CMK (cell line): ENCODE data around the gene MPC1.

ENCODE experiments used
- DNase-seq: peaks from one replicate; pipeline ENCODE4 v3.0.0-alpha.2; 2010; ENCODE audit warnings: low read depth

MPC1 gene

DNA sequence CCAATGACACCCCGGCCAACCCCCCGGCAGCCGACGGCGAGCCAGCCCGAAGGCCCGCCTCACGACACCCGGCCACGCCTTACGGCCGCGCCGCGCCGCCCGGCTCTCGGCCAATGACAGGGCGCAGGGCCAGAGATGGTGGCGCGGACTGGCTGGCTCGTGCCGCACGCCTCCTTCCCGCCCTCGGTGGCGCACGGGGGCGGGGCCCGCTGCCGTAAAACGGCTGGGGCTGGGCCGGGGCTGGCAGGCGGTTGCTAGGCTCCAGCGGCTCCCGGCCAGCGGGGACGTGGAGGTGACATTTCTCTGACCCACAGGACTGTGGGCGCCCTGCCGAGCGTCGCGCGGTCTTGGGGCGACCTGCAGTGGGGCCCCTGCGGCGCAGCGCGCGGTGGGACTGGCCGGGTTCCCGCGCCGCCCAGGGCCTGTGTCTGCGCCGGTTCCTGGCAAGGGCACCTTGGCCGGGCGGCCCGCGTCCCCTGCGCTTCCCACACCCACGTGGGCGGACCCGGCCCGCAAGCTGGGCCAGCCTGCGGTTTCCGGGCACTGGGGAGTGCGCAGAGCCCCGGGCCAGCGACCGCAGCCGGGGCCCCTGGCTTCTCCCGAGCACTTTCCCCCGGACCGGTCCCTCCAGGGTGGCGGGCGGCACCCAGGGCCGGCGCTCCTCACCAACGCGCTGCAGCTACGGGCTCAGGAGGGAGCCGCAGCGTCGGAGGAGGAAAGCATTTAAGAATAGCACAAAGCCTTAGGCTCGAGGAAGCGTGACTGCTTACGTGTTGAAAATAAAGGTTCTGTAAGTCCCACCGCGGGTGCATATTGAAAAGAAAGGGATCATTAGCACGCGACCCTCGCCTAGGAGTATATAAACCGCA is at the start of gene MPC1:
Gene MPC1 (minus strand): TSS at position 8 of the 869 bp plus-strand sequence. CDS start 64 bp downstream, outside the sequence.
- peak; percentile 80 for DNase-seq

DNA sequence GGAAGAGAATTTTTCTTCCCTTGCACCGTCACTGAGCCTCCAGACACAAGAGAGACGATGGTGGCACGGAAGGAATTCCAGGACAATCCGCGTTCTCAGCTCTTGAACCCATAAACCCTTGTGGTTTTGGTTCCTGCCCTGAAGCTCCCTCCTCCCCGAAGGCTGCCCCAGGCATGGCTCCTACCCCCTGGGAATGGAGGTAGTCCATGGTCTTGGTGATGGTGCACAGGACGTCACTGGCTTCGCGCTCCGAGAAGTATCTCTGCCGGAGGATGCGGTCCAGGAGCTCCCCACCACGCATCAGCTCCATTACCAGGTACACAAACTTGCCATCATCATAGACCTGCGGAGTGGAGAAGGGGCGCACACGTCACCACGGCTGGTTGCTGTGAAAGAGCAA is 47.5 kb upstream of the MPC1 start:
- no peak for DNase-seq

GRCh38 chr6:166424431-166424830 is 41.7 kb upstream of the MPC1 start:
- no peak for DNase-seq

GRCh38 chr6:166423781-166424180 is 41.0 kb upstream of the MPC1 start:
- DNase-seq, result no peak

GRCh38 chr6:166423051-166423745 is 40.5 kb upstream of the MPC1 start:
- DNase-seq, result no peak

DNA sequence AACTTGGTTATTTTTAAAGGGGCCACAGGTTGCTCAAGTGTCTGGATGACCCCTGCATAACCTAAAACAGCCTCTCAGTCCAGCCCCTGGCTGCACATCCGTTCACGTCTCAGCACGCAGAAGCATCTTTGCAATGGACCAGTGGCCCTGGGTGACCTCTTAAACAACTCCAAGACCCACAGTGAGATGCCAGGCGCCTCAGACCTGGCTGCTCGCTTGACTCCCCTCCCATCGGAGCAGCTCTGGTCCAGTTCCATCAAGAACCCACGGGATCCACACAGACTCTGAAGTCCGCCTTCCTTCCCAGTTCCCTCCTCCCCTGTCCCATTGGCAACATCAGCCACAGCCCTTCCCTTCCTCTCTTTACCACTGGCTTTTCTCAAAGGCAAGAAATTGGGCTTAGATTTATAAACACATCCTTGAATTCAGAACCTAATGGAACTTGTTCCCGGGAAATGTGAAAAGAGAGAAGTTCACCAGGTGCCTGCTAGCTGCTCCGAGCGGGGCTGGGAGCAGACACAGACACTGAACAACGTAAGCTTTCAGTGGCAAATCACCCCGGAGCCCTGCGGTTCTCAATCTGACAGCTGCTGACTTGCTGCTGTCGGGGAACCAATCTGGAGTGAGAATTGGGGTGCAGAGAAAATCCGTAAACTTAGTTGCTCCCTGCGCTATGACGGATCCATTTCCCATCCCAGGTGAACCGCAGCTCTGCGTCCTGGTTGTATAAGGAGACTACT is 39.6 kb upstream of the MPC1 start:
- DNase-seq, result no peak

DNA sequence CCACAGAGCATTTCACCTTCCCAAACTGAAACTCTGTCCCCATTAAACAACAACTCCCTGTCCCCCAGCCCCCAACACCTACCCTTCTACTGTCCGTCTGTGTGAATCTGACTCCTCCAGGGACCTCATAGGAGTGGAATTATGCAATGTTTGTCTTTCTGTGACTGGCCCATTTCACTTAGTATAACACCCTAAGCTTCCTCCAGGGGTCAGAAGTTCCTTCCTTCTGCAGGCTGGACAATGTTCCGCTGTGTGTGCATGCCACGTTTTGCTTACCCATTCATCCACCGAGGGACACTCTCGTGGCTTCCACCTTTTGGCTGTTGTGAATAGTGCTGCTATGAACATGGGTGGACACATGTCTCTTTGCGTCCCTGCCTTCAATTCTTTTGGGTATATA is 37.6 kb upstream of the MPC1 start:
- DNase-seq, result no peak

DNA sequence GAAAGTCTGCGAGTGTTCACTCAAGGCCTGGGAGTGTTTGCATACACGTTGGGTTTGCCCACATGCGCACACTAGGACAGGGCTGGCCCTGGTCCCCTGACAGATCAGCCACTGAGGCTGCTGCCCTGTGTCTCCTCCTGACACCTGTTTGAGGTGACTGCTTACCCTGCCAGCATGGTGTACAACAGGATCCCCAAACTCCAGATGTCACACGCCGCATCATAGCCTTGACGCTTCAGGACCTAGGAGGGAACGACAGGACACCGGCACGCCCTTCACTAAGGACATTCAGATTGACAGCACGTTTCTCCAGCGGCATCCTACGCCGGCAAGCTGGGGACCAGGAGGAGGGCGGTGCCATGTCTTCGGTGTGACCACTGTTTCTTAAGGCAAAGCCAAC is 37.0 kb upstream of the MPC1 start:
- no peak for DNase-seq

GRCh38 chr6:166419286-166419685 is 36.5 kb upstream of the MPC1 start:
- DNase-seq, result no peak

DNA sequence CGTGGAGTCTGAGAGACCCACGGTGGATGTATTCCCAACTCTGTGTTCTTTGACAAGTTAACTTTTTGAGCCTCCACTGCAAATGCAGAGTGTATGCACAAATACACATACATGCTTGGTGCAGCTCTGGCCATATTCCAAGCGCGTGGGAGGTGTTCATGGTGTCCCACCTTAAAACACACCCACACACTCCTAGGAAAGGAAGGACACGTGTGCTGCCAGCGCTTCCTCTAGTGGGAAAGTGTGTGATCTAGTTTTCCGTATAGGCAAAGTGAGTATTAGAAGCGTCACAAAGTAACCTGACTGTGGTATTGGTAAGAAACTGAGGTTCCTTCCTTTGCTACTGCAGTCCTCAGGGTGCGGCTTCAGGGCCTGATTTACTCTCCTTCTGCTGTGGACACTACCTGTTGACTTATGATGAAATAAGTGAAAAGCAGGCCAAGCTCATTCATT is 36.0 kb upstream of the MPC1 start:
- no peak for DNase-seq

- DNase-seq, result no peak
These were observed 34.5 kb upstream of the MPC1 start for GRCh38 chr6:166417285-166417691.

DNA sequence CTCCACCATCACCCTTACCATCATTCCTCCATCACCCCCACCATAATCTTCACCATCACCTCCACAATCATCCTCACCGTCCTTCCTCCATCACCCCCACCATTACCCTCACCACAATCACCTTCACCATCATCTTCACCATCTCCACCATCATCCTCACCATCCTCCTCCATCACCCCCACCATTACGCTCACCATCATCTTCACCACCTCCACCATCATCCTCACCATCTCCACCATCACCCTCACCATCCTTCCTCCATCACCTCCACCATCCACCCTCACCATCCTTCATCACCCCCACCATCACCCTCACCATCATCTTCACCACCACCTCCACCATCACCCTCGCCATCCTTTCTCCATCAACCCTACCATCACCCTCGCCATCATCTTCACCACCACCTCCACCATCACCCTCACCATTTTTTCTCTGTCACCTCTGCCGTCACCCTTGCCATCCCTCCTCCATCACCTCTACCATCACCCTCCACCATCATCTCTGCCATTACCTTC is 33.1 kb upstream of the MPC1 start:
- no peak for DNase-seq

DNA sequence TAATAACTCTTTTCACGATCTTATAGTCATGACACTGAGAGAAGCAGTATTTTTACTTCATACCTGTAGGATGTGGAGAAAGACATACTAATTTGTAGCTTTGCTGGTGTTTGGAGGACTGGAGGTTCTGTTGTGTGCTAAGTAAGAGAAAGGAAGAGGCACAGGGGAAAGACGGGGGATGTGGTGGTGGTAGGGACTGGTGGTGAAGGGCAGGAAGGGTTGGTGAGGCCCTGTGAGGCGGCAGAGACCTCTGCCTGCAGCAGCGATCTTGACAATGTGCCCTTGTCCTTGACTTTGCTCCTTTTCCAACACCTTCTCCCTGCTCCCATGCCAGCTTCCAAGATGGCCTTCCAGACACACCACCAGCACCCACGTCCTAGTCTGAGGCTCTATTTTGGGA is 32.6 kb upstream of the MPC1 start:
- no peak for DNase-seq

DNA sequence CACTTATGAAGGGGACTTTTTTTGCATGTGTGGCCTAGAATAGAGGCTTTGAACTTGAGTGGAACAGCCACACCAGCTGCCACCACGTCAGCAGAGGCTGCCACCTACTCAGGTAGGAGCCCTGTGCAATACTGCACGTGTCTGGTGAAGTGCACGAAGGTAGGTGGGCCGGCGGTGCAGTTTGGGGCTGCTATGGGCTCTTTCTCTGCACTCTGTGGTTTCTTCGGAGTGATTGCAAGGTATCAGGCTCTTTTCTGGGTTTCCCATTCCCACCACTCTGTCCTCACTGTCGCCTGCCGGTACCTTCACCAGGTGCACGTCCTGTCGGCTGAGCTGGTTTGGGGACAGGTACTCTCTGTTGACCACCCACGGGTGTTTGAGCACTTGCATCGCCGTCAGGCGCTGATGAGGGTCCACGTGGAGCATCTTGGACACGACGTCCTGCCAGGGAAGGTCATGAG is 30.8 kb upstream of the MPC1 start:
- DNase-seq, result no peak

- DNase-seq, result no peak
These were observed 30.2 kb upstream of the MPC1 start for GRCh38 chr6:166412911-166413384.

DNA sequence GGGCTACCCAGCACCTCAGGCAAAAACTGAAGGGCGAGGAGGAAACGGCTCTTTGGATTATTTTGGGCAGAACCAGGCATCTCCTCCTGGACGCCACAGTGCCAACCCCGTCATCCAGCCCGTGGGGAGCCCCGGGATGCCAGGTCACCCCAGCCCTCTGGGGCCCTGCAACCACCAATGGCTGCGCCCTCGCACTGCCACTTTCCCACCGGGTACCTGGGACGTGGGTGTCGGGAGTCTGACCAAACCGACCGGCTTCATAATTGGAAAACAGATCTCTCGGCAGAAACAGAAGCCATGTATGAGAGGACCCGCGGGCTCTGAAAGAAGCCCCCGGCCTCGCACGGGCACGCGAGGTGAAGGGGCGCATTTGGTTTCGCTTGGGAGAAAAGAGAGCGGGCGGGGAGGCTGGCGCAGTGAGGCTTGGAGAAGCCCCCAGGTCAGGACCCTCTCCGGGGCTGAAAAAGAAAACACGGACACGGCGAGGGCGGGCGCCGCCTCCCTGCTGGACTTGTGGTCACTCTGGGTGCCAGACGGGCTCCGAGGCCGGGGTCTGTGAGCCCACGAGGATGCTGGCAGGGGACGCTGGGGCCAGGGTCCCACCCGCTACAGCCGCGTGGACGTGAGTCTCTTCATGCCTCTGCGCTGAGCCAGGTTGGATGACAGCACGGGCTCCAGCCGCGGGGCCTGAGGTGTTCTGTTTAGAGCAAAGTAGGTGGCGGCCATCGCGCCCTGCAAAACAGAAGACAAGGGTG is 29.6 kb upstream of the MPC1 start:
- no peak for DNase-seq

DNA sequence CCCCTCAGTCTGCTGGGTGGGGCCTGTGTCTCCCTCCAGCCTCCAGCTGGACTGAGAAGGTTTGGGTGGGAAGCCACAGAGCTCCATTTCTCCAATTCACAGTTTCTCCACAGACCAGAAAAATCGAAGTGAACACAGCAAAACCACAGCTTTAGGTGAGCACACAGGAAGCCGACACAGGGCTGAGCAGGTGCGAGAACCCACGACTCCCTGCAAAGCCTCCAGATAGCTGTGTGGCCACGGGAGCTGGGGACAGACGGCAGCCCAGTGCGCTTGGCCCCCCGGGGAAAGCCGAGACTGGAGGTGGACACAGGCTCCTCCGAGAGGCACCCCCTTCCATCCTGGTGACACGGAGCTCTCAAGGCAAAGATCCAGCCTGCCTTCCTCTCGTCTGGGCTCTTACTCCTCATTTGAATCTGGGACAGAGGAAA is 29.0 kb upstream of the MPC1 start:
- no peak for DNase-seq

GRCh38 chr6:166411271-166411670 is 28.5 kb upstream of the MPC1 start:
- DNase-seq, result no peak

GRCh38 chr6:166410426-166410935 is 27.7 kb upstream of the MPC1 start:
- no peak for DNase-seq

DNA sequence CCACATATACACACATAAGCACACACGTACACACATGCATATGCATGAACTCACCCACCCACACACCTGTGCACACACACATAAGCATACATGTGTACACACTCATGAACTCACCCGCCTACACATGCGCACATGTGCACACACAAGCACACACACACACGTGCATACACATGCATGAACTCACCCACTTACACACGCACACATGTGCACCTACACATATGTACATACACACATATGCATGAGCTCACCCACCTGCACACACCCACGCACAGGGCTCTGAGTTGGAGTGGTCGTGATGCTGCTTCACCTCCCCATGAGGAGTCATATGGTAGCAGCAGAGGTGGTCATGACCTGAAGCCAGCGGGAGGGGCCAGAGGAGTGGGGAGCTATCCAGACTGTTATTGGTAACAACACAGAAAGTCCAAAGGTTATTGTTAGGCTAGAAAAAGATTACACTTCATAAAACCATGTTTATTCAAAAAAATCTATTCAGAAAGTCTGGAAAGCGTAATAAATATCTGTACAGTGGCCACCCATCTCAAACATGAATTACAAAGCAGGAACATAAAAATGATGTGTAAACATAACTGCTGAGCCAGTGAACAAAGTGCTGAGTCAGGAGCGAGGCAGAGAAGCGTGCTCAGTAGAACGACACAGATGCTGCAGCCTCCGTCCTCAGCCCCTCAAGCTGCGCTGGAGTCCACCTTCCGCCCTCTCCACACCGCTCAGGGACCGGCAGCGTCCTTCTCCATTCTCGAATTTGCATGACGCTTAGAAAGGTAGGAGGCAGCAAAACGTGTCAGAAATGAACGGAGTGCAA is 26.4 kb upstream of the MPC1 start:
- no peak for DNase-seq
